ENCODE results near the gene FBXW4. TPM values are rescaled to one million over a fixed set of nuclear protein-coding genes. Genes with fewer than 3 reads are reported as not detected.

Gene FBXW4
- total RNA-seq, 4 donors from 2014 or later: 48.2 to 83.6 (median 71.3) TPM

- Histone ChIP-seq H3K4me3 (no peak overlapping the region), H3K9me3 (no peaks in the 10 kb centered on the region), H3K27ac (no peak overlapping the region), H3K36me3 (no peaks in the 10 kb centered on the region), H3K4me1 (no peaks in the 10 kb centered on the region), H3K27me3 (no peaks in the 10 kb centered on the region)
- WGBS: 69% methylated on average over 2 of the region's 2 CpGs
- no peak for DNase-seq (ENCODE audit: low spot score in 2 of 2)
- no peak for TF ChIP-seq EP300 (IDR thresholded peaks at IDR 0.05)
- no peak for TF ChIP-seq POLR2A (IDR thresholded peaks at IDR 0.05)
- TF ChIP-seq, protein P1, sequence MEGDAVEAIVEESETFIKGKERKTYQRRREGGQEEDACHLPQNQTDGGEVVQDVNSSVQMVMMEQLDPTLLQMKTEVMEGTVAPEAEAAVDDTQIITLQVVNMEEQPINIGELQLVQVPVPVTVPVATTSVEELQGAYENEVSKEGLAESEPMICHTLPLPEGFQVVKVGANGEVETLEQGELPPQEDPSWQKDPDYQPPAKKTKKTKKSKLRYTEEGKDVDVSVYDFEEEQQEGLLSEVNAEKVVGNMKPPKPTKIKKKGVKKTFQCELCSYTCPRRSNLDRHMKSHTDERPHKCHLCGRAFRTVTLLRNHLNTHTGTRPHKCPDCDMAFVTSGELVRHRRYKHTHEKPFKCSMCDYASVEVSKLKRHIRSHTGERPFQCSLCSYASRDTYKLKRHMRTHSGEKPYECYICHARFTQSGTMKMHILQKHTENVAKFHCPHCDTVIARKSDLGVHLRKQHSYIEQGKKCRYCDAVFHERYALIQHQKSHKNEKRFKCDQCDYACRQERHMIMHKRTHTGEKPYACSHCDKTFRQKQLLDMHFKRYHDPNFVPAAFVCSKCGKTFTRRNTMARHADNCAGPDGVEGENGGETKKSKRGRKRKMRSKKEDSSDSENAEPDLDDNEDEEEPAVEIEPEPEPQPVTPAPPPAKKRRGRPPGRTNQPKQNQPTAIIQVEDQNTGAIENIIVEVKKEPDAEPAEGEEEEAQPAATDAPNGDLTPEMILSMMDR (IDR thresholded peaks at IDR 0.05): no peak
- no peak for TF ChIP-seq POLR2AphosphoS5 (IDR thresholded peaks at IDR 0.05)
These were observed 31.1 kb upstream of the FBXW4 start for GRCh38 chr10:101726115-101726387.

- Histone ChIP-seq H3K36me3 (no peaks in the 10 kb centered on the region), H3K27ac (no peak overlapping the region), H3K9me3 (no peaks in the 10 kb centered on the region), H3K4me3 (no peak overlapping the region), H3K27me3 (no peaks in the 10 kb centered on the region), H3K4me1 (no peaks in the 10 kb centered on the region)
- TF ChIP-seq, protein P1 (IDR thresholded peaks at IDR 0.05): no peak
- TF ChIP-seq POLR2AphosphoS5 (IDR thresholded peaks at IDR 0.05) (no peak), POLR2A (IDR thresholded peaks at IDR 0.05) (no peak), EP300 (IDR thresholded peaks at IDR 0.05) (no peak)
- DNase-seq (ENCODE audit: low spot score in 2 of 2): no peak
- WGBS: 70% methylated on average over 8 of the region's 8 CpGs
These were observed 30.5 kb upstream of the FBXW4 start for GRCh38 chr10:101725296-101726114.

- Histone ChIP-seq H3K27ac (no peak overlapping the region), H3K4me3 (no peak overlapping the region), H3K4me1 (no peaks in the 10 kb centered on the region), H3K27me3 (peaks cover 8% of the 10 kb centered on the region), H3K36me3 (no peaks in the 10 kb centered on the region), H3K9me3 (no peaks in the 10 kb centered on the region)
- no peak for TF ChIP-seq POLR2A (IDR thresholded peaks at IDR 0.05)
- no peak for TF ChIP-seq POLR2AphosphoS5 (IDR thresholded peaks at IDR 0.05)
- TF ChIP-seq, protein P1 (IDR thresholded peaks at IDR 0.05): no peak
- TF ChIP-seq EP300 (IDR thresholded peaks at IDR 0.05): no peak
- DNase-seq (ENCODE audit: low spot score in 2 of 2): no peak
- 81% methylated on average over 2 of the region's 2 CpGs for WGBS
These were observed 29.5 kb upstream of the FBXW4 start for GRCh38 chr10:101724446-101724845.

GRCh38 chr10:101723176-101723575 lies 28.2 kb upstream of the FBXW4 start:
- H3K36me3 ChIP-seq: no peaks in the 10 kb centered on the region
- no peak for DNase-seq (ENCODE audit: low spot score in 2 of 2)
- H3K4me1 ChIP-seq: no peaks in the 10 kb centered on the region
- H3K27me3 ChIP-seq: peaks cover 9% of the 10 kb centered on the region
- TF ChIP-seq, protein P1 (IDR thresholded peaks at IDR 0.05): no peak
- no peak for TF ChIP-seq POLR2A (IDR thresholded peaks at IDR 0.05)
- TF ChIP-seq POLR2AphosphoS5 (IDR thresholded peaks at IDR 0.05): no peak
- no peak for TF ChIP-seq EP300 (IDR thresholded peaks at IDR 0.05)
- 89% methylated on average over 3 of the region's 3 CpGs for WGBS
- H3K9me3 ChIP-seq: no peaks in the 10 kb centered on the region
- H3K4me3 ChIP-seq: no peak overlapping the region
- H3K27ac ChIP-seq: no peak overlapping the region

GRCh38 chr10:101721806-101722205 lies 26.8 kb upstream of the FBXW4 start:
- Histone ChIP-seq H3K27ac (no peak overlapping the region), H3K27me3 (peaks cover 12% of the 10 kb centered on the region), H3K36me3 (no peaks in the 10 kb centered on the region), H3K4me3 (no peak overlapping the region), H3K9me3 (no peaks in the 10 kb centered on the region), H3K4me1 (no peaks in the 10 kb centered on the region)
- no peak for DNase-seq (ENCODE audit: low spot score in 2 of 2)
- 56% methylated on average over 2 of the region's 2 CpGs for WGBS
- TF ChIP-seq POLR2AphosphoS5 (IDR thresholded peaks at IDR 0.05) (no peak), POLR2A (IDR thresholded peaks at IDR 0.05) (no peak)
- TF ChIP-seq, protein P1 (IDR thresholded peaks at IDR 0.05): no peak

All from suprapubic skin (tissue), 4 donors.